ENCODE results near the gene XPOT.

XPOT gene

DNA sequence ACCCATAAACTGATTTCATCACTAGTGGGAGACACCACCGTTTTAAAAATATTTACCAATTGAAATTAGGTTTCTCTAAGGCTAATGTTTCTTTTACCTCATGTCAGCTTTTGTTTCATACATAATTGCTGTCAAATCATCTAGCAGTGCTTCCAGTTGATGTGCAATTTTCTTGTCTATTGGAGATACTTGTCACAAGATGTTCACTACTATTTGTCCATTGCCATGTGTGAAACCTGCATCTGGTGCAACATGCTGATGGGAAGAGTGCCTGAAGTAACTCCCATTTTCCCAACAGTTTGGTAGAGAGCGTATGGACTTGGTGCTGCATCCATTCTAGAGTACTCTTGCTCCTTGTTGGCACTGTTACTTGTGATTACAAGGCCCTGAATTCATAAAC, 9.7 kb downstream of the XPOT start:
- Mint-ChIP-seq H3K4me1 (peaks cover 5% of the 10 kb centered on the region), H3K27me3 (ENCODE audit: low read depth) (no peaks in the 10 kb centered on the region), H3K36me3 (ENCODE audit: low read depth) (peaks cover 60% of the 10 kb centered on the region), H3K27ac (no peak overlapping the region), H3K4me3 (no peak overlapping the region), H3K9me3 (no peaks in the 10 kb centered on the region)
- TF ChIP-seq, protein P1, sequence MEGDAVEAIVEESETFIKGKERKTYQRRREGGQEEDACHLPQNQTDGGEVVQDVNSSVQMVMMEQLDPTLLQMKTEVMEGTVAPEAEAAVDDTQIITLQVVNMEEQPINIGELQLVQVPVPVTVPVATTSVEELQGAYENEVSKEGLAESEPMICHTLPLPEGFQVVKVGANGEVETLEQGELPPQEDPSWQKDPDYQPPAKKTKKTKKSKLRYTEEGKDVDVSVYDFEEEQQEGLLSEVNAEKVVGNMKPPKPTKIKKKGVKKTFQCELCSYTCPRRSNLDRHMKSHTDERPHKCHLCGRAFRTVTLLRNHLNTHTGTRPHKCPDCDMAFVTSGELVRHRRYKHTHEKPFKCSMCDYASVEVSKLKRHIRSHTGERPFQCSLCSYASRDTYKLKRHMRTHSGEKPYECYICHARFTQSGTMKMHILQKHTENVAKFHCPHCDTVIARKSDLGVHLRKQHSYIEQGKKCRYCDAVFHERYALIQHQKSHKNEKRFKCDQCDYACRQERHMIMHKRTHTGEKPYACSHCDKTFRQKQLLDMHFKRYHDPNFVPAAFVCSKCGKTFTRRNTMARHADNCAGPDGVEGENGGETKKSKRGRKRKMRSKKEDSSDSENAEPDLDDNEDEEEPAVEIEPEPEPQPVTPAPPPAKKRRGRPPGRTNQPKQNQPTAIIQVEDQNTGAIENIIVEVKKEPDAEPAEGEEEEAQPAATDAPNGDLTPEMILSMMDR (IDR thresholded peaks at IDR 0.05; ENCODE audit: unreplicated experiment in 3 of 3): no peak

GRCh38 chr12:64418209-64418608, 14.0 kb downstream of the XPOT start:
- TF ChIP-seq, protein P1 (IDR thresholded peaks at IDR 0.05; ENCODE audit: unreplicated experiment in 3 of 3): no peak
- Mint-ChIP-seq H3K4me1 (no peaks in the 10 kb centered on the region), H3K4me3 (no peak overlapping the region), H3K27ac (no peak overlapping the region), H3K9me3 (no peaks in the 10 kb centered on the region), H3K36me3 (ENCODE audit: low read depth) (peaks cover 70% of the 10 kb centered on the region), H3K27me3 (ENCODE audit: low read depth) (no peaks in the 10 kb centered on the region)

GRCh38 chr12:64419696-64420095, 15.5 kb downstream of the XPOT start:
- no peaks in the 10 kb centered on the region for H3K9me3 Mint-ChIP-seq
- peaks cover 76% of the 10 kb centered on the region for H3K36me3 Mint-ChIP-seq (ENCODE audit: low read depth)
- H3K4me1 Mint-ChIP-seq: no peaks in the 10 kb centered on the region
- no peaks in the 10 kb centered on the region for H3K27me3 Mint-ChIP-seq (ENCODE audit: low read depth)
- no peak overlapping the region for H3K4me3 Mint-ChIP-seq
- TF ChIP-seq, protein P1 (IDR thresholded peaks at IDR 0.05; ENCODE audit: unreplicated experiment in 3 of 3): no peak
- H3K27ac Mint-ChIP-seq: no peak overlapping the region

DNA sequence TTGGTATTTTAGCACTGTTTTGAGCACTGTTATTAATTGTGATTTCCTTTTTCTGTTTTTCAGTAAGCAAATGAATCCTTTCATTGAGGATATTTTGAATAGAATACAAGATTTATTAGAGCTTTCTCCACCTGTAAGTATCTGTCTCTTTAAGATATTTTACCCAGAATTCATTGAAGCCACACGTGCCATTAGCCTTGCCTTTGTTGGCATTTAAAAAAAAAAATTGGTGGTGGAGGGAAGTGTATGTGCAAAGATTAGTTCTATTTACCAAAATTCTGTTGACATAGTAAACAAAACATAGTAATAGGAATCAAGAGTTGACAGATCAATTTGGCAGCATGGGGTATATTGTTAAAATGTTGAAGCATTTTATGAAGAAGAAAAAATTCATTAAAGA, 23.8 kb downstream of the XPOT start:
- no peaks in the 10 kb centered on the region for H3K9me3 Mint-ChIP-seq
- H3K27me3 Mint-ChIP-seq (ENCODE audit: low read depth): no peaks in the 10 kb centered on the region
- TF ChIP-seq, protein P1 (IDR thresholded peaks at IDR 0.05; ENCODE audit: unreplicated experiment in 3 of 3): no peak
- H3K4me1 Mint-ChIP-seq: no peaks in the 10 kb centered on the region
- no peak overlapping the region for H3K27ac Mint-ChIP-seq
- no peak overlapping the region for H3K4me3 Mint-ChIP-seq
- peaks cover 83% of the 10 kb centered on the region for H3K36me3 Mint-ChIP-seq (ENCODE audit: low read depth)

- H3K27me3 Mint-ChIP-seq (ENCODE audit: low read depth): no peaks in the 10 kb centered on the region
- no peak overlapping the region for H3K4me3 Mint-ChIP-seq
Measured at GRCh38 chr12:64428956-64429355, 24.8 kb downstream of the XPOT start.

DNA sequence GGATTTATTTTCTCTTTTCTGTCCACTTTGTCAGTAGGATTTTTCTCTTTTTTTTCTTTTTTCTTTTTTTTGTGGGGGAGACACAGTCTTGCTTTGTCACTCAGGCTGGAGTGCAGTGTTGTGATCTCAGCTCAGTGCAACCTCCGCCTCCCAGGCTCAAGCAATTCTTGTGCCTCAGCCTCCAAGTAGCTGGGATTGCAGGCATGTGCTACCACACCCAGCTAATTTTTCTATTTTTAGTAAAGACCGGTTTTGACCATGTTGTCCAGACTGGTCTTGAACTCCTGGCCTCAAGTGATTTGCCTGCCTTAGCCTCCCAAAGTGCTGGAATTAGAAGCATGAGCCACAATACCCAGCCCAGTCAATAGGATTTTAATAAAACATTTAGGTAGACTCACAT, 26.7 kb downstream of the XPOT start:
- H3K27ac Mint-ChIP-seq: no peak overlapping the region
- H3K27me3 Mint-ChIP-seq (ENCODE audit: low read depth): no peaks in the 10 kb centered on the region
- TF ChIP-seq, protein P1 (IDR thresholded peaks at IDR 0.05; ENCODE audit: unreplicated experiment in 3 of 3): no peak
- H3K4me1 Mint-ChIP-seq: no peaks in the 10 kb centered on the region
- no peaks in the 10 kb centered on the region for H3K9me3 Mint-ChIP-seq
- H3K4me3 Mint-ChIP-seq: no peak overlapping the region
- H3K36me3 Mint-ChIP-seq (ENCODE audit: low read depth): peaks cover 77% of the 10 kb centered on the region

More at GRCh38 chr12:64428956-64429355, 24.8 kb downstream of the XPOT start:
- Mint-ChIP-seq H3K4me1 (no peaks in the 10 kb centered on the region), H3K9me3 (no peaks in the 10 kb centered on the region), H3K36me3 (ENCODE audit: low read depth) (peaks cover 81% of the 10 kb centered on the region), H3K27ac (no peak overlapping the region)
- TF ChIP-seq, protein P1 (IDR thresholded peaks at IDR 0.05; ENCODE audit: unreplicated experiment in 3 of 3): no peak

All from nephron (organoid).